SK-MEL-5 (cell line): ENCODE results near the gene DNAH17. TPM values are rescaled to one million over a fixed set of nuclear protein-coding genes. Genes with fewer than 3 reads are reported as not detected.

Experiments used
- DNase-seq: peaks from one replicate; pipeline ENCODE4 v3.0.0-alpha.2; 2016; ENCODE audit warnings: low read depth, low spot score
- in situ Hi-C: cut with HindIII; loops from 2 replicates; pipeline ENCODE4 v1.10.0; 2016; ENCODE audit warnings: low sequenced_read_pairs, high pct_unique_total_duplicates, low pct_unique_long_range_greater_than_20kb
- total RNA-seq: library from RNA; depleted of rRNA; stranded (reverse); fragments of >200 nt; shearing (Covaris generic); gene quantifications from 2 replicates; pipeline ENCODE4 v1.2.3, GENCODE V29; 2014

The DNAH17 gene
- total RNA-seq, 1 experiment from 2014 or later = 0.24 TPM

DNA sequence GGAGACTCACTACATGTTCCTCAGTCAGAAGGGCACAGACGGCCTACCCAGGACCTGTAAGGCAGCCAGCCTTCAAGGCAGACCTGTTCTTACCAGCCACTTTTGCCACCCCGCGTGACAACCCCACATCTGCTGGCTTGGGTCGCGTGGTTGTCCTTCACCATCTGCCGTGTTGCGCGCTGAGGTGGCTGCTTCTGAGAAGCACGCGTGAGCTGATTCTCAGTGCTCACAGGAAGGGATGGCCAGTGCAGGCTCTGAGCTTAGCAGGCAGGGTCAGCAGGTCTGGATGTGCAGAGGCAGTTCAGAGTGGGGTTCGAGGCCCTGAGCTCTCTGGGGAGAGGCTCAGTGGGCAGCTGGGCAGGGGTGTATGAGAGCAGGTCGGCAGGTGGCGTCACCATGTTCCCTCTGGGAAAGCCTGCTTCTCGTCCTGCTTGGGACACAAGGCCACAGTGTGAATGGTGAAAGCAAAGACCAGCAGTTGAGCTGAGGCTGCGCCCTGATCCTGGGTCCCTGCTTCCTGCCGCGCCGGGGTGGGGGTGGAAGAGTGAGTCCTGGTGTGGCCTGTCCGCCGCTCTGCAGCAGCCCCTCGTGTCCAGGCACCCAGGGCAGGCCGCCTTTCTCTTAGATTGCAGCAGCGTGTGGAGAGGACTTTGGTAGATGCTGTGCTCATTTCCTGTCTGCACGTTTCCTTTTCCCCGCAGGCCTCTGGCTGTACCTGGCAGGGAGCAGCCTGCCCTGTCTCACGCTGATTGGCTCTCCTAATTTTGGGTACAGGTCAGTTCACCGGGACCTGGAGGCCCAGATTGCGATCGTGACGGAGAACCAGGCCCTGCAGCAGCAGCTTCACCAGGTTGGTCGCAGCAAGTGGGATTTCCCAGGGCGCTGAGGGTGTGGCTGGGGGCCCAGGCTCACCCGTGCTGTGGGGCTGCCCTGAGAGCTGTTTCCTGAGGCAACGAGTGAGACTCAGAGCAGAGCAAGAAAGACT is 162.7 kb downstream of the DNAH17 start:
- no peak for DNase-seq
- in situ Hi-C loops = no loop called here

GRCh38 chr17:78412403-78412802 is 164.8 kb downstream of the DNAH17 start:
- DNase-seq = peak; percentile 60
- in situ Hi-C loops = no loop called here

- in situ Hi-C loops = no loop called here
- DNase-seq = no peak
These were observed 165.8 kb downstream of the DNAH17 start for GRCh38 chr17:78411241-78411857.

GRCh38 chr17:78409191-78409928 is 167.8 kb downstream of the DNAH17 start:
- in situ Hi-C loops = no loop called here
- no peak for DNase-seq

DNA sequence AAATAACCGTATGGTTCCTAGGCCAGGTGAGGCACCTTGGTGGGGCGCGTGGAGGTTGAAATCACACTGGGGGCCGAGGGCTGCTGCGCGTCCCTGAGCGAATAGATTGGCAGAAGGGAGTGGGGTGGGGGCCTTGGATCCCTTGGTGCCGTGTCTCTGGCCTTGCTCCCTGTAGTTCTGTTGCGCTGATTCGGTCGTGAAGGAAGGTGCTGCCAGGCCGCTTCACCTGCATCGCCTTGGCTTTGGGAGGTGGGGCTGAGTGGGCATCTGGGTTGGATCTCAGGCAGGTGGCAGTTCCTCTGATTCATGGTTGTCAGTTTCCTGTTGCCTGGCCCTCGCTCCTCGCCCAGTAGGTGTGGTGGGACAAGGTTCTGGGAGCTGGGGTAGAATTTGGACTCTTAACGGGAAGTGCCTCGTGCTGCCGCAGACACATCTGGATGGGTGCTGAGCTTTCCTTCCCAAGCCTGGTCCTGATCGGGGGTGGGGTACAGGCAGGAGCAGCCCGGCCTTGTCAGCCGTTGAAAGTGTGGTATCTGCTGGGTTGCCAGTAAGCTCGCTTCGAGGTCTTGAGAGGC is 168.6 kb downstream of the DNAH17 start:
- in situ Hi-C loops = no loop called here
- DNase-seq = no peak

- in situ Hi-C loops = no loop called here
- DNase-seq = no peak
These were observed 169.7 kb downstream of the DNAH17 start for GRCh38 chr17:78407387-78408000.

GRCh38 chr17:78406920-78407319 is 170.3 kb downstream of the DNAH17 start:
- in situ Hi-C loops = no loop called here
- DNase-seq = no peak

DNA sequence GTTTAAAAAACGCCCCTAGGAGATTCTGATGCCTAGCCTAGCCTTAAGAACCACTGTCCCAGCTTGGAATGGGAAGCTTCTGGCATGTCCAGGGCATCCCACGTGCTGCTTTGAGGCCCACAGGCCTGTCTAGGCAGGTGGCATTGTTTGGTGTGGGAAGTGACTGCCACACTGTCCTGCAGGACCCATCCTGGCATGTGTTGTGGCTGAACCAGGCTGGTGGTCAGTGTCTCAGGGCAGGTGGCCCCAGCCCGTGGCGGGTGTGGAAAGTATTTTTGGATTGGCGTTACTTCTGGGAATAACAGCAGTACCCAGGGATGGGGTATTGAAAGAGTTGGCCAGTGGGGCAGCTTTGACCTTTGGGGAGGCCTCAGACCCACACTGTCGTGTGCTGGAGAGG is 170.8 kb downstream of the DNAH17 start:
- DNase-seq = no peak
- in situ Hi-C loops = no loop called here

DNA sequence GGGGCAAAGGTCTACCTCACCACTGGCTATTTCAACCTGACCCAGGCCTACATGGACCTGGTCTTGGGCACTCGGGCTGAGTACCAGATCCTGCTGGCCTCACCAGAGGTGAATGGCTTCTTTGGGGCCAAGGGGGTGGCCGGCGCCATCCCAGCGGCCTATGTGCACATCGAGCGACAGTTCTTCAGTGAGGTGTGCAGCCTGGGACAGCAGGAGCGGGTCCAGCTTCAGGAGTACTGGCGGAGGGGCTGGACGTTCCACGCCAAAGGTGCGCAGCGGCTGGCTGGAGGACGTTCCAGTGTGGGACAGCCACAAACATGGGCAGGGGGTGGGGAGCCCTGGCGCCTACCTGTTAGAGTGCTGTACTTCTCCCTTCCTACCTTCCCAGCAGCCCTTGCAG is 173.4 kb downstream of the DNAH17 start:
- DNase-seq = no peak
- in situ Hi-C loops = no loop called here

- DNase-seq = no peak
- in situ Hi-C loops = no loop called here
These were observed 175.3 kb downstream of the DNAH17 start for GRCh38 chr17:78401891-78402290.

- in situ Hi-C loops = no loop called here
These were observed 175.9 kb downstream of the DNAH17 start for GRCh38 chr17:78401246-78401645.

DNA sequence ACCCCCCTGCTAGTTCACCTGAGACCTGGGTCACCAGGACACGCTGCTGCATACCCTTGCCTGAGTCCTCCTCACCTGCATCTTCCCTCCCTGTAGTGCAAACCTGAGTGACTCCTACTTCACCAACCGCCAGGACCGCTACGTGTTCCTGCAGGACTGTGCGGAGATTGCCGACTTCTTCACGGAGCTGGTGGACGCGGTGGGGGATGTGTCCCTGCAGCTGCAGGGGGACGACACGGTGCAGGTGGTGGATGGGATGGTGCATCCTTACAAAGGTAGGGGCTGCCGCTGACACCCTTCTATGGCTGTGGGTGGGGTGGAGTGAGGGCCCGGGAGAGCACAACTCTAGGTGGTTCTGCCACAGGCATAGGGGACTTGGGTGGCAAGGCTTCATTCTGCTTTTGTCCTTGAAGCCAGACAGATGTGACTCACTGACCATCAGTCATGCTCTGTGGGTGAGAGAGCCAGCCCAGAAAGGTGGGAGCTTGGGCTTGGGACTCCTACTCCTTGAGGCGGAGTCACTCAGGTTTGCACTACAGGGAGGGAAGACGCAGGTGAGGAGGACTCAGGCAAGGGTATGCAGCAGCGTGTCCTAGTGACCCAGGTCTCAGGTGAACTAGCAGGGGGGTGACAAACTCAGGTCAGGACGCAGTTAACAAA is 176.5 kb downstream of the DNAH17 start:
- in situ Hi-C loops = no loop called here
- no peak for DNase-seq

More at GRCh38 chr17:78401246-78401645, 175.9 kb downstream of the DNAH17 start:
- no peak for DNase-seq

GRCh38 chr17:78399693-78400144 is 177.5 kb downstream of the DNAH17 start:
- in situ Hi-C loops = no loop called here

DNA sequence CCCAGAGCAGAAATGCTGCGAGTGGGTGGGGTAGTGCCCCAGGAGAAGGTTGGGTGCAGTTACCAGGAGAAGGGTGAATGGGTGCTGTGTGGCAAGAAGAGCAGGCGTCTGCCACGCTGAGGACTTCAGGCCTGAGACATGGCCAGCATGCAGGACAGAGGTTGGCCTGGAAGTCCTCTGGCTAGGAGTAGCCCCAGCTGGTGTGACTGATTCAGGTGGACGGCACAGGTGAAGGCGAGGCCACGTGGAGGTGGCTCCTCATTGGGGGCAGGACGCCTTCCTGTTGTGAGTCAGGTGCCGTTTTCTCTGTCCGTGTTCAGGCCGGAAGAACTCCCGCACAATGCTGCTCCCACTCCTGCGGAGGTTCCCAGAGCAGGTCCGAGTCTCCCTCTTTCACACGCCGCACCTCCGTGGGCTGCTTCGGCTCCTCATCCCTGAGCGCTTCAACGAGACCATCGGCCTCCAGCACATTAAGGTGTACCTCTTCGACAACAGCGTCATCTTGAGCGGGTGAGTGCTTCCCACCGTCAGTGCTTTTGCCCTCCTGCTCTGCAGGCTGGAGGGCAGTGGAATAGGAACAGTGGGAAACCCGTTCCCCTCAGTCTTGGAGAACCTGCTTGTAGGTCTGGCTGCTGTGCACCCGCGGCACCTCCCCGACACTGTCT is 178.0 kb downstream of the DNAH17 start:
- no peak for DNase-seq
- in situ Hi-C loops = no loop called here

More at GRCh38 chr17:78399693-78400144, 177.5 kb downstream of the DNAH17 start:
- no peak for DNase-seq

GRCh38 chr17:78398390-78398789 is 178.8 kb downstream of the DNAH17 start:
- in situ Hi-C loops = no loop called here

DNA sequence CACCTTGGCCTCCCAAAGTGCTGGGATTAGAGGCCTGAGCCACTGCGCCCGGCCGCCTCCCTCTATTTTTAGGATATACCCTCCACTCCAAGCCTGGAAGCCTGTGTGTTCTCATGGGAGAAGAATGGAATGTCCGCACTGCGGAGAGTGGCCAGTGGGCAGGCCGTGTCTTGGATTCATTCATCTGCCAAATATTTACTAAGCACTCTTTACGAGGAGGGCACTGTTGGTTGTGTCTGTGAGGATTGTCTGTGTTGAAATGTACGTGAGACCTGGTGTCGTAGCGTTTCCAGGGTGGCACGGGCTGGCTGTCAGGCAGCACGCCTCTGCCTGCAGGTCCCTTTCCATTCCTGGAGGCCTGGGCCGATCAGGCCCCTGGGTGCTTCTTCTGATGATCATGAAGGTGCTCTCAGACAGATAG is 179.5 kb downstream of the DNAH17 start:
- no peak for DNase-seq
- in situ Hi-C loops = no loop called here

More at GRCh38 chr17:78398390-78398789, 178.8 kb downstream of the DNAH17 start:
- DNase-seq = no peak
